Limb (tissue), 2 donors: ENCODE data around the gene FXYD6.
"Not testable (repeated sequence)": the region's sequence is repeated elsewhere in the genome, so short reads cannot be mapped to it uniquely, and the experiment has no call there.

Source experiments
- DNase-seq, 2 donors: peaks; one replicate each; pipeline ENCODE4 v3.0.0-alpha.2; 2016; ENCODE audit errors: extremely low spot score in 2 of 2

FXYD6 gene

DNA sequence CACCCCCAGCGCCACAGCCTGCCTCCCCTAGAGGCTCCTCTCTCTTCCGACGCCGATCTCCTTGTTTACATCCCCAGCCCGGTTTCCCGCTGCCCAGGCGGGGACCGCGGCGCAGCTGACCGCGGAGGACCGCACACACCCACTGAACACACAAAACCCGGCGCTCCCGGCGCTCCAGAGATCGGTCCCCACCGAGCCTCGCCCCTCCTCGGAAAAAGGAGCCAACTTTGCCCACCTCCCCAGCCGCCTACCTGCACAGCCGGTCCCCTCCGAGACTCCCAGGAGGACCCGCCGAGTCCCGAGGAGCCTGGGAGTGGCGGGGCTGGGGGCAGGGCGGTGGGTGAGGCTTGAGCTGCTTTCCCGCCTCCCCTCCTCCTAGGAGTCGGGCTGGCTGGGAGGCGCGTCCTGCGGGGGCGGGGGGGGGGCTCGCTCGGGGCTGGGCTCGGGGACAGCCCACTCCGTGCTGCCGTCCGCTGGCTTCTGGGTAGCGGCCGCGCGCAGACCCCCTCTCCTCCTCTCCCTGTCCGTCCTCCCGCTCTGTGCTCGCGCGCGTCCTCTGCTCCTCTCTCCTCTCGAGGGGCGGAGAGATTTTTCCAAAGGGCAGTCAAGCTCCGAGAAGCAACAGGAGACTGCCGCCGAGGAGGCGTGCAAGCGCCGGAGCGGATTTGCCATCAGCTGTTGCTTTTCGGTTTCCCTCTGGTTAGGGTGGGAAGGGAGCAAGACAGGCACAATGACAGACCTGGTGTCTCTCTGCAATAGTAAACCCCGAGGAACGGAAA is at the start of gene FXYD6:
FXYD6 (minus strand) TSS at position 318 of the 779 bp plus-strand sequence. CDS start 33,882 bp downstream, outside the sequence.
- peak; percentile 87 to 90 for DNase-seq

GRCh38 chr11:117926166-117926565 is 49.7 kb upstream of the FXYD6 start:
- not testable (repeated sequence) for DNase-seq

GRCh38 chr11:117925198-117925925 is 48.9 kb upstream of the FXYD6 start:
- DNase-seq = no peak

- no peak for DNase-seq
Measured at GRCh38 chr11:117924631-117925170, 48.2 kb upstream of the FXYD6 start.

DNA sequence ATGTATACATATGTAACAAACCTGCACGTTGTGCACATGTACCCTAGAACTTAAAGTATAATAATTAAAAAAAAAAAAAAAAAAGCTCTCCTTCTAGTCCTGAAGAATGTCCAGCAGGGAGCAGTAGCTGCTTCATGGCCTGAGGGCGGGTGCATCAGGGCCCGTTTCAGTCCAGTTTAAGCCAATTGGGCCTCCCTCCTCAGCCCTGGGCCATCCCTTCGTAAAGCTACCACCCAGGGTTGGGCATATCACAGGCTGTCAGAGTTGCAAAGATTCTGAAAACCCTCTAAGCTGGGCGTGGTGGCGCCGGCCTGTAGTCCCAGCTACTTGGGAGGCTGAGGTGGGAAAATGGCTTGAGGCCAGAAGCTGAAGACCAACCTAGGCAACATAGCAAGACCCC is 47.3 kb upstream of the FXYD6 start:
- DNase-seq = no peak

GRCh38 chr11:117923275-117923674 is 46.8 kb upstream of the FXYD6 start:
- DNase-seq = no peak

GRCh38 chr11:117921893-117922292 is 45.4 kb upstream of the FXYD6 start:
- DNase-seq = no peak

GRCh38 chr11:117921456-117921855 is 45.0 kb upstream of the FXYD6 start:
- no peak for DNase-seq

DNA sequence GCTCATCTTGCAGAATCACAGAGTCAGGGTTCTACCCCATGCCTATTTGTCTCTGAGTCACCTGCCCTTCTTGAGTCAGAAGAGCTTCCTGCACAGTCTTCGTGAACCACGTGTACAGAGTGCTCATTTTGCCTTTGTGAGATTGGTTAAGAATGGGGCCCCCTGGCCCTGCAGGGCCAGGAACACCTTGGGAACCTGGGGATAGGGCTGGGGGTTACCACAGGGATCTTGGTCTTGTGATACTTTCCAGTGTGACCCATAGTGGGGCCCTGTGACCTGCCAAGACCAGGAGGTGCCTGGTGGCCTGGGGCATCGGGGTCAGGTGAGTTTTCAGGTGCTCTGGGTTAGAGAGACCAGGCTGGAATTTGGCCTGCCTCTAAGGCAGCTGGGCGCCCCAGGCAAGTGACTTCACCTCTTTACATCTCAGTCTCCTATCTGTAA is 43.3 kb upstream of the FXYD6 start:
- DNase-seq = no peak

DNA sequence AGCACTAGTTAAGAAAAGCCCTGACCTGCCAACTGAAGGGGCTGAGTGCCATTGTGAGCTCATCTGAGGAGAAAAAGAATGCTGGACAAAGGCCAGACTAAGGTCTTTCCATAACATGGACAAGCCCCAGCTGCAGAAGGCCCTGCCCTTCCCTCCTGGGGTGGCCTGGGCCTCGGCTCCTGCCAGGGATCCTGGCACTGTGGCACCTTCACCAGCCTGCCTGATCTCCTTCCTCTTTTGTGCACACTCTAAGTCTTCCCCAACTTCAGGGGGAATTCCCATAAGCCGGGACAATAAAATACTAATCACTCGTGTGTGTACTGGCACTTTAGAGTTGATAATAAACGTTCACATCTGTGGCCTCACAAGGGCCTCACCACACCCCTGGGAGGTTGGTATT is 42.9 kb upstream of the FXYD6 start:
- no peak for DNase-seq

- DNase-seq = no peak
Measured at GRCh38 chr11:117918366-117919255, 42.2 kb upstream of the FXYD6 start.

- no peak for DNase-seq
Measured at GRCh38 chr11:117917591-117918151, 41.2 kb upstream of the FXYD6 start.

DNA sequence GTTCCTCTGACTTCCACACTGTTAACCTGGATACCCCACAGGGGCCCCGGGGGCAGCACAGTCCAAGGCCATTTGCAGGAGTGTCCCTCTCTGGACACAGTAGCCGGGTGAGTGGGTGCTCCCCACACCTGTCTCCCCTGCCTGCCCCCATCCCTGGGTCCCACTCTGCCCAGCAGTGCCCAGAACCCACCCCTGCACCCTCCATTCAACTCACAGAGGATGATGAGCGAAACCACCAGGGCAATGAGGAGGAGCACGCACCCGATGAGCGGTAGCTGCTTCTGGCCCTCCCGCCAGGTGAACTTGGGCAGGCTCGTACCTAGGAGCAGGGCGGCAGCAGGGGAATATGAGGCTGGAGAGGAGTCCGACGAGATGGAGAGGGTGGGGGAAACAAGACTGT is 40.5 kb upstream of the FXYD6 start:
- DNase-seq = peak in 1 of 2 donors; percentile 19

DNA sequence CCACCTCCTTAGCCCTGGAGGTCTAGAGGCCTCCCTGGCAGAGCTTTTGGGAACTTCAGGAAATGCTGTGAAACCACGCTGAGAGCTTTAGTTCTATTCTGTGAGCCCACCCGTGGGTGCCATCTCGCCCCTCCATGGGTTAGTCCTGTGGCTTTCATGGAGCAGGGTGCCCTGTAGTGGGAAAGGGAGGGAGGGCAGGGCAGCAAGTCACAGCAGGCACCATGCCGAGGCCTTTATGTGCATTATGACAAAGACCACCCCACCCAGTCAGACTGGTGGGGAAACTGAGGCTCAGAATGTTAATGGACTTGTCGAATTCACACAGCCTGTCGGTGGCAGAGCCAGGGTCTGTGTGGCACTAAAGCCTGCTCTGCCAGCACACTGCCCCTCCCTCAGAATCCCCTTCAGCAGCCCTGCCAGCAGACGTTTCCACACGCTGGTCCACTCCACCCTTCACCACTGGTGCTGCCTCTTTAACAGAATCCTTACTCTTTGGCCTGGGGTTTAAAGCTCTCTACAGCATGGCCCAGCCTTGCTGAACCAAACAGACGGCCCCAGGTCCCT is 39.3 kb upstream of the FXYD6 start:
- DNase-seq = peak in 1 of 2 donors; percentile 12

- peak in 1 of 2 donors; percentile 33 for DNase-seq
Measured at GRCh38 chr11:117914991-117915618, 38.6 kb upstream of the FXYD6 start.

DNA sequence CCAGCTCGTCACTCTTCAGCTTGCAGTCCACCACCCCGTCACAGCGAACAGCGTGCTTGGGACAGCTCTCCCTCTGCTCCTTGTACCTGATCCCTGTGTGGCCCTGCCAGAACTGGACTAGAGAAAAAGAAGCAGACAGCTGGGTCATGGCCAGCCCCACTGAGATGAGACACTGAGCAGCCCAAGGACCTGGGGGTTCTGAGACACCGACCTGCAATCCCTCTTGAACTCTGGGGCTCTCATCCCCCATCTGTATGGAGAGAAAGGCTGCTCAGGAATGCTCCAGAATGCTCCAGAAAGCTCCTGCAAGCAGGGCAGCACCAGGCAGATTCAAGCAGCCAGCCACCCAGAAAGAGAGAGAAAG is 37.9 kb upstream of the FXYD6 start:
- peak in 1 of 2 donors; percentile 15 for DNase-seq

DNA sequence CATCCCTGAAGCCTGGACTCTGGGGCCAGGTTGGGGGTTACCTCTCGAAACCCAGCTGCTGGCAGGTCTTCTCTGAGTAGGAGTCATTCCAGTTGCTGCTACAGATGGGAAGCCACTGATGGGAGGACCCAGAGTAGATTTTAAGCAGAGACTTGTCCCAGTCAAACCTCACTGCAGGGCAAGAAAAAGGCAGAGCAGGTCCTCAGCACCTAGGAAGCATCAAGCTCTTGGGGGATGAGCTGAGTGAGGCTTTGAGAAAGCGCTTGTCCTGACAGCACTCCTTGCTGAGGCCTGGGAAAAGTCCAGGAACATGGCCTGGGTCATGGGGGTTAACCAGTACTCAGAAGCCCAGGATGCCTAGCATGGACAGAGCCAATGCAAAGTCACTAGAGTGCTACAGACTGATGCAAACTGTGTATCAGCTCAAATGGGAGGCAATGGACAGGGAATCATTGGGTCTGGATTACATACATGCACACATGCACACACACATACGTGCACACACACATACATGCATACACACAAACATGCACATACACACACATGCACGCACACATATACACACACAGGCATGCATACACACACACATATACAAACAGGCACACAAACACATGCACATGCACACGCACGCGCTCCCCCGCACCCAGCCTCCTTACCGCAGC is 37.4 kb upstream of the FXYD6 start:
- peak in 1 of 2 donors; percentile 9 for DNase-seq

DNA sequence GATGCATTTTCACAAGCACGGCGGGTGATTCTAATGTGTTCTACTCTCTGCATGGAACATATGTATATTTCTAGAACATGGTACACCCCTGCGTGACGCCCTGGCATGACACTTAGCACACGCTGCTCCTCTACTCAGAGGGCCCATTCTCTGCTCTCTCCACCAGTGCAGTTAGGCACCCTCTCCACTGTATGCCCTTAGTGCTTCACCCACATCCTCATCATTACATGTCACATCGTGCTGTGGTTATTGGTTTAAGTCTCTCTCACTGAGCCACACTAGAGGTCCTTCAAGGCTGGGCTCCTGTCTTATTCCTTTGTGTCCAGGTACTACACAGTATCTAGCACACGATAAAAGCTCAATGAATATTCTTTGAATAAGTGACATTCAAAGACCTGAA is 36.0 kb upstream of the FXYD6 start:
- no peak for DNase-seq

GRCh38 chr11:117911694-117912093 is 35.2 kb upstream of the FXYD6 start:
- DNase-seq = peak in 1 of 2 donors; percentile 12
